Measurements from ENCODE around the gene TPCN2. TPM values are rescaled to one million over a fixed set of nuclear protein-coding genes. Genes with fewer than 3 reads are reported as not detected.

TPCN2 gene
- total and polyA plus RNA-seq, 2 of the 8 experiments (the other 6 are each of a cell fraction or from before 2014, with no cell fraction given): 9.7 to 18.6 TPM

DNA sequence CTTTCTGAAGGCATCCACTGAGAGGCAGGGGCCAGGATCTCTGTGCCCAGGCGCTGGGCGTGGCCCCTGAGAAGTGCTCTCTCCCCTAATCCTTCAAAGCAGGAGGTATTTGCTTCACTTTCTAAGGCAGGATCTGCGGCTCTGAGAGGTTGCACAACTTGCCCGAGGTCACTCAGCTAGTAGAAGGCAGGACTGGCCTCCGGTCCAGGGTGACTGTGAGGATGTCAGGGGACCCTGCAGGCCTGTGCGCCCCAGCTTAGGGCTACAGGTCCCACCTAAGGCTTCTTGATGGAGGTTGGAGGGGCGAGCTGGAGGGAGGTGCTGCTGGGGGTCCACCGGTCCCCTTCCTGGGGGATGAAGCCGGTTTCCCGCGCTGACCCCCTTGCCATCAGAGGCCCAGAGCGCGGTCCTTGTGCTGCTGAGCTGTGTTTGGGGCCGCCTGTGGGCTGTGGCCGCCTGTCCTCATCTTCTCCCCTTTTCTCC is 108.0 kb downstream of the TPCN2 start (continued):
- TF ChIP-seq SAP30 (IDR thresholded peaks at IDR 0.05; ENCODE audit: insufficient read depth, insufficient replicate concordance, low read length): no peak
- no peak for TF ChIP-seq CBX8 (IDR thresholded peaks at IDR 0.05; ENCODE audit: borderline replicate concordance, low read depth, low read length)
- no peak for TF ChIP-seq RBBP5 (IDR thresholded peaks at IDR 0.05; ENCODE audit: borderline replicate concordance, low read depth, low read length)
- TF ChIP-seq SIRT6 (IDR thresholded peaks at IDR 0.05; ENCODE audit: low read length): no peak
- TF ChIP-seq KDM4A (IDR thresholded peaks at IDR 0.05; ENCODE audit: low read depth, low read length, severe bottlenecking): no peak
- no peak for TF ChIP-seq SP2 (IDR thresholded peaks at IDR 0.05; ENCODE audit: low read length)
